ENCODE data around the gene SCYGR2.

DNA sequence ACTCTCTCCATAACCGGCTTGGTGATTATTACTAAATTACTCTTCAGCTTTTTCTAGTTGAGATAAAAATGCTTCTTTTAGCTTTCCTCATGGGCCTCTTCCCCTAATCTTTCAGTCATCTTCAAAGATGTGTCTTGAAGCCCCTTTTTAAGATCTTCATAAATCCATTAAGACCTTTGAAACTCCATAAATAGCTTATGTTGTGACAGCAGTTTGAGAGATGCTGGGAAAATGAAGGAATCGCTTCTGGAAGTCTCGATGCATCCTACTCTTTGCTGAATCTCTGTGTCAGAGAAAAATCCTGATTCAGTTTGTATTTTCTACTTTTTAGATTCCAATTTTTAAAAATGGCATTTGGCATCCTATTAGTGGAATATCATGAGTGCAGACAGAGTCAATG, 31.6 kb downstream of the SCYGR2 start:
- TF ChIP-seq, protein P1, sequence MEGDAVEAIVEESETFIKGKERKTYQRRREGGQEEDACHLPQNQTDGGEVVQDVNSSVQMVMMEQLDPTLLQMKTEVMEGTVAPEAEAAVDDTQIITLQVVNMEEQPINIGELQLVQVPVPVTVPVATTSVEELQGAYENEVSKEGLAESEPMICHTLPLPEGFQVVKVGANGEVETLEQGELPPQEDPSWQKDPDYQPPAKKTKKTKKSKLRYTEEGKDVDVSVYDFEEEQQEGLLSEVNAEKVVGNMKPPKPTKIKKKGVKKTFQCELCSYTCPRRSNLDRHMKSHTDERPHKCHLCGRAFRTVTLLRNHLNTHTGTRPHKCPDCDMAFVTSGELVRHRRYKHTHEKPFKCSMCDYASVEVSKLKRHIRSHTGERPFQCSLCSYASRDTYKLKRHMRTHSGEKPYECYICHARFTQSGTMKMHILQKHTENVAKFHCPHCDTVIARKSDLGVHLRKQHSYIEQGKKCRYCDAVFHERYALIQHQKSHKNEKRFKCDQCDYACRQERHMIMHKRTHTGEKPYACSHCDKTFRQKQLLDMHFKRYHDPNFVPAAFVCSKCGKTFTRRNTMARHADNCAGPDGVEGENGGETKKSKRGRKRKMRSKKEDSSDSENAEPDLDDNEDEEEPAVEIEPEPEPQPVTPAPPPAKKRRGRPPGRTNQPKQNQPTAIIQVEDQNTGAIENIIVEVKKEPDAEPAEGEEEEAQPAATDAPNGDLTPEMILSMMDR (IDR thresholded peaks at IDR 0.05), result no peak
- TF ChIP-seq POLR2A (IDR thresholded peaks at IDR 0.05) (no peak), POLR2AphosphoS5 (IDR thresholded peaks at IDR 0.05) (no peak)

Data from breast epithelium (tissue), 3 donors.